HG03025 (cell line): ENCODE measurements around the gene ALDH1B1.

ENCODE experiments used
- ATAC-seq: cut with Tn5 transposase; IDR thresholded peaks from one replicate; pipeline ENCODE4 v1.9.1; 2021; ENCODE audit warnings: mild to moderate bottlenecking, moderate library complexity; ENCODE audit not compliant: unreplicated experiment, low FRiP score

ALDH1B1 gene

DNA sequence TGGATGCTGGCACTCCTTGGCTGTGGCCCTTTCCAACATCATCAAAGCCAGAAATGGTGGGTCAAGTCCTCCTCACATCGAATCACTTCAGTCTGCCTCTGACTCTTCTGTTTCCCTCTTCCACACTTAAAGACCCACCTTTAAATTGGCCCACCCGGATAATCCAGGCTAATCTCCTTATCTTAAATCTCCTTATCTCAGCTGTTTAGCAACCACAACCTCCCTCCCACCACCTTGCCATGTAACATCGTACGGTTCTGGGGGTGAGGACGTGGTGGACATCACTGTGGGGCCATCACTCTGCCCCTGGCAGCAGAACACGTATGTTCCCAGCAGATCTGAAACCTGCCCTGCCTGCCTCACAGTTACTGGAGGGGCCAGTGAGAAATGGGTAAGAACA lies 20.2 kb downstream of the ALDH1B1 start:
- no peak for ATAC-seq

DNA sequence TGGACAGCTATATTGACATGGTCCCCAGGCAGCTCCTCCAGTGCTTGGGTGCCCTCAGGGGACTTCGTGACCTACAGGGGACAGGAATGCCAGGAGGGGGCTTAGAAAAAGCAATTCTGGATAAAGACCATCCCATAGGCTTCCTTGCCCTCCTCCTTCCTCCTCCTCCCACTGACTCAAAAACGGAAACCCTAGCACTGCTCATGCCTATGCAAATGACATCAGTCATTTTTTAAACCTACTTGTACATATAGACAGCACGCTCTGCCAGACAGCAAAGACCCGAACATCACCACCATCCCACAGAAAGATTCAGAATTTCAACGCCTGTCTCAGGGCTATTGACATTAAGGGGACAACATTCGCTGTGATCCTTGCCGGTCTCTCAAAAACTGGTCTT lies 20.8 kb downstream of the ALDH1B1 start:
- no peak for ATAC-seq

DNA sequence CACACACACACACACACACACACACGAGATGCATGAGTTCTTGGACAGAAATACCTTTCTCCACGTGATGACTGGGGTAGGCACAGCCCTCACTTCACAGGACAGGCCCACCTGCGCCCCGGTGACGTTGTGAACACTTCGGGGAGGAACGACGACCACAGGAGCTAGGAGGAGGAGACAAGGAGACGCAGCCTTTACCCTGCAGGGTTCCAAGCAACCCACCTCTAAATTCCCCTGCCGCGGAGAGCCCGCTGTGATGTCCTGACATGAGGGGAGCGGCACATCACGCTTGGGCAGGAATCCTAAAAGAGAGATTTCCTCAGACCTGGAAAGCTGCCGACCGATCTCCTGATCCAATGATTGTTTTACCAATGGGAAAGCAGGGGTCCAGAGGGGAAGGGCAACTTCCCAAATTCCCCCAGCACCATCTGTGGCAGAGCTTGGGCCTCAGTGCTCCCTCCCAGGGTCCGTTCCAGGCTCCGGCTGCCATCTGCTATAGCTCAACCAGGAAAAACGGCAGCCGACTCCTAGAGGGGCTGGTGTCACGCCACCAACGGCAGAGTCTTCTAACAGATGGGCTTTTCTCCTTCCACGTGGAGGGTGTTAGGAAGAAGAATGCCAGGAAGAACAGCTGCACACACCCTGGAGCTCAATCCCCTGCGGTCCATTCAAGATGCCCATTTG lies 21.7 kb downstream of the ALDH1B1 start:
- ATAC-seq = no peak

DNA sequence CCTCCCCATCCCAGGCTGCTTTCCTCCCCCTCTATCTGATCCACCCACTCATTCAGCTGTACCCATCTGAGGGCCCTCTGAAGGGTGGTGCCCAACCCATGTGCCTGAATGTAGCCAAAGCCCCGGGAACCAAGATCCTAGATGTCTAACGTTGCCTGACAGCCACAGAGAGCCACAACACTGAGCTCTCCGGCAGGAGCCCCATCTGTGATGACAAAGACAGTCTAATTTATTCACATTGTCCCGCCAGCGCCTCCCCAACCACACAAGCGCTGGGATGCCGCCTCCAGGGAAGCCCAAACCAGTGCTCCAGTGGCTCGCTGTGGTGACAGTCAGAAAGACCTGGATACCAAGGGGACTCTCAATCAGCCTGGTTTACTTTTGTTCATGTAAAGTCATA lies 23.4 kb downstream of the ALDH1B1 start:
- ATAC-seq = no peak

DNA sequence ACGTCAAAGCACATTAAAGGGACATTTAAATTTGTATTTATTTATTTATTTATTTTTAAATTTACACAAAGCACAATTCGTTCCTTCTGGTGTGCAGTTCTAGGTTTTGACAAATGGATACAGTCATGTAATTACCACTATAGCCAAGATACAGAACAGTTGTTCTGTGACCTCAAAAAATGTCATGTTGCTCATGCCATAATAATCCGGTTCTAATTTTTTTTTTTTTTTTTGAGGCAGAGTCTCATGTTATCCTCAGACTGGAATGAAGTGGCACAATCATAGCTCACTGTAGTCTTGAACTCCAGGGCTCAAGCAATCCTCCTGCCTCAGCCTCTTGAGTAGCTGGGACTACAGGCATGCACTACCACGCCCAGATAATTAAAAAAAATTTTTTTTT lies 24.0 kb downstream of the ALDH1B1 start:
- ATAC-seq = no peak

DNA sequence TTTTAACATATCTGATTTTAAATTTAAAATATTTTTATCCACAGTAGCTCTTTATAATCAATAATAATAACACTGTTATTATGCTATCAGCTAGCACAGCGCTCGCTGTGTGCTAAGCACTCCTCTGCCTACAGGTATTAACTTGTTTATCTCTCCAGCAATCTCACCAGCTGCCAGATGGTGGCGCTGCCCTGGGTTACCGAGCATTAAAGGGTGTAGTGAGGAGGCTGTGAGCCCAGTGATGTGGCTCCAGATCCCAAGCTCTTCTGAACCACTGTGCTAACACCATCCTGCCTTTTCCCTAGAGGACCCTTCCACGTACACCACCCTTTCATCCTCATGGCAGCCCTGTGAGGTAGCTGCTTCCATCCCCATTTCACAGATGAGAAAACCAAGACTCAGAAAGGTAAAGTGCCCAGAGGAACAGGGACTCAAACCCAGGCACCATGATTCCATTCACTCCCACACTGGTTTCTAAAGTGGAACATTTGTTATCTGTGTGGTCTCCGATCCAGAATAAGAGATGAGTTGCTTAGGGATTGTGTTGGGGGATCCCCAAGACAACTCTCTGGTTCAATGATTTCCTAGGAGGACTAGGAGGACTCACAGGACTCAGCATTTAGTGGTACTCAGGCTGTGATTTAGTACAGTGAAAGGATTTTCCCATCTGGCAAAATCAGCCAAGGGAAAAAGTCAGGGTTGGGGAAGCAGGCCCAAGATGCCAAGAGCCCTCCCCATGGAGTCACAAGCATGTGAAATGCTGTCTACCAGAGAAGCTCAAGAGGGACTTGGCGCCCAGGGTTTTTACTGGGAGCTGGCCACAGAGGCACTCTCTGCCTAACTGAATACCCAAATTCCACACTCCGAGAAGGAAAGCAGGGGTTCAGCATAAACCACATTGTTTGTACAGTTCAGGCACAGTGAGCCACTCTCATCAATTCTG lies 24.8 kb downstream of the ALDH1B1 start:
- ATAC-seq = no peak

DNA sequence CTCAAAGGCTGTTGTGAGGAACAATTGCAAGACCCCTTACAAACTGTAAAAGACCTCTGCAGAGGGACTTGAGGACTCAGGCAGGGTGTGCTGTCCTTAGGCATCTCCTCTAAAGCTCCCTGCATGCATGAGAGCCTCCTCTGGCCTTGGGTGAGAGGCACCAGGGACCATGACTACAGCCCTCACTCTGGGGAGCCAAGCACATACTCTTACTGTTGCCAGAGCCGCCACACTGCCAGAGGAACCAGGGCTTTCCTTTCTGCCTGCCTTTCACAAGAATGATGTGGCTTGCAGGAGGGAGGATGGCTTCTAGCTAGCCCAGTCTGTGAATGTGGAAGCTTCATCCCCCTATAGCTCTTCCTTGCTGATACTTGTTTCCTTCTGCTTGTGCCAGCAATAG lies 25.9 kb downstream of the ALDH1B1 start:
- ATAC-seq = no peak

DNA sequence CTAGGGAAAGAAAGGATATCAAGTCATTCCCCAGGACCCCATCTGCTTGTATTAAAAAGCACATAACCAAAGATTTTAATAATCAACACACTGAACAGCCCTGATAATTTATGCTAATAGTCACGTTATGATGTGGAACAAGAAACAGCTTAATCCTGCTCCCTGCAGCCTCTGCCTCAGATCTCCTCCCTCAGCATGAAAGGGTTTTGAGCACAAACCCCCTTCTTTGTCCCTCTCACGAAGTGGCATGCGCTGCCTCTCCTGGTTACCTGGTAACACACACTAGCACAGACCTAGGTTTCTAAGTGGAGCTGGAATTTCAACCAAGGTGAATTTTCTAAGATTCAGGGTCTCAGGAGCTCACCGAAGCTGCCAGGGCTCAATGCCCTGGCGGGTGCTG lies 26.7 kb downstream of the ALDH1B1 start:
- ATAC-seq = no peak

DNA sequence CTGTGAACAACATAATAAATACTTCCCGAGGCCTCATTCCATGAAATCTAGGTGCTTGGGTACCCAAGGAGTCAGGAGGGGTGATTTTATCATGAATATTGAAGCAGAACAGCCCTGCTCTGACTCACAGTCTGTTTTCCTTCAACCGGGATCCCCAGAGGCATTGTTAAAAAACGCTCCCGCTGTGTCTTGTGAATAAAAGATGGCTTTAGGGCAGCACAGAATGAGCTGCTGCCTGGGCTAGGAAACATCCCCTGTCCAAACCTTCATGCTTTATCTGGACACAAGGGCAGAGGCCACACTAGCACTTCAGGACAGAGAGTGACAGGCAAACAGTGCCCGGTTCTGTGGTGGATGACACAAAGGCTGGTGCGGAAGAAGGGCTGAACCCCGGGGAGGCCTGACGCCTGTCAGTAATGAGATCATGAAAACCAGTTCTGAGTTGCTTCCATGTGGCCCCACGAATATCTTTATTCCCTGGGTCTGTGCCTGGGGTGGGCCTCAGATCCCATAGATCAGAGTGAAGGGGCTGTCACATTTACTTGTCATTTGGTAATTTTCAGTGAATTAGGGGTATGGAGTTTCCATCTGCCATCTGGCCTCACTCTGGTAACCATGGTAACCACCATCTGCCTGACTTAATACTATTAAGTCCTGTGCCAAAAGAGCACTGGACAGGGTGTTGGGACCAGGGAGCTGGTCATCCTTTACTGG lies 29.2 kb downstream of the ALDH1B1 start:
- ATAC-seq = no peak

DNA sequence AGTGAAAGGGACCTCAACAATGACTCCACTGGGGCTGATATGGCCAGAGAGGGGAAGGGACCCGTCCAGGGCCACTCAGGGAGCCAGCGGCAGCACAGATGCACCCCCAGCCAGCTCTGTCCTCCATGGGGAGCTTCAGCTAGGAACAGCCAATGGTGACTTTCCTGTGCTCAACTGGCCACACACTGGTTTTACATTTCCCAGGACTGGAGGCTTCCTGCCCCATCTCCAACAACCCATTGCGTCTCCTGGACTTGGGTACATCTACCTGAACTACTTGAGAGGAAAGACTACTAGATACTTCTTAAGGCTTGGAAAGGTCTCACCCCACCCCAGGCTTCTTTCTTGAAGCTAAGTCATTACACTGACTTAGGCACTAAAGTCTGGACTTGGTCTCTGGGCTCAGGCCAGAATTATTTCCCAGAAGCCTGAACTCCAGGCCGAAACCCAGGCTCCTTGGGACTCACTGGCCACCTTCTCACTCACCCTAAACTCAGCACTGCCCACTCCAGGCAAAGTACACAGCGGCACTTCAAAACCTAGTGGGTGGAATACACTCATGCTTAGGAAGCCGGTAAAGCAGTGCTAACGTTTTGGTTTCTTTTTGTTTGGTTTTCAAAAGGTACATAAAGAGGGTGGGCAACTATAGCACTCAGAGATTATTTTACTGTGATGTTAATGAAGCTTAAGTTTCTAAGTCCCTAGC lies 30.2 kb downstream of the ALDH1B1 start:
- no peak for ATAC-seq

DNA sequence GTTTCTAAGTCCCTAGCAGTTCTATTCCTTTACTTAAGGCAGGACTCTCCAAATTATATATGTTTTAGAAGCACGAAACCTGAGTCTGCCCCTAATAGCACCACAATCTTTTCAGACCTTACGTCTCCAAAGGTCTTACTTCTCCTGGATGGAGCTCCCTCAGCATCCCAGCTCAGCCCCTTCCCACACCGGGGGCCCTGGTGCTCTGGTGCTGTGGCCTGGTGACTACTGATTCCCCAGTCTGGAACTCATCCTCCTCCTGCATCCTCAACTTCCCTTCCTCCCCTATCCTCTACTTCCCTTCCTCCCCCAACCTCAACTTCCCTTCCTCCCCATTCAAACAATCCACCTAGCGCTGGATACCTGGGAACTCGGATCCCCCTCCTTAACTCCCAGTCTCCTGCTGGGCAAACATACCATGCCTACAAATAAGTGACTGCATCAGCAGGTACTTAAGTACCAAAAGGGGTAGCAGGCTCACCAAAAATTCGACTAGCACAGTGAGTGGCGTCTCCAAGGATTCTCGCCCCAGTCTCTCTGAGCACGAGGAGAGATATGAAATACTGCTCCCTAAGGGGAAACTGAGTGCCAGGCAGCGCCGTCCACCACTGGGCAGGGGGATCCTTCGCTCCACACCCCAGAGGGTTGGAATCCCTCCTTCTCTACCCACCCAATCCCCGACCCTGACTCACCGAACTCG lies 30.9 kb downstream of the ALDH1B1 start:
- no peak for ATAC-seq

DNA sequence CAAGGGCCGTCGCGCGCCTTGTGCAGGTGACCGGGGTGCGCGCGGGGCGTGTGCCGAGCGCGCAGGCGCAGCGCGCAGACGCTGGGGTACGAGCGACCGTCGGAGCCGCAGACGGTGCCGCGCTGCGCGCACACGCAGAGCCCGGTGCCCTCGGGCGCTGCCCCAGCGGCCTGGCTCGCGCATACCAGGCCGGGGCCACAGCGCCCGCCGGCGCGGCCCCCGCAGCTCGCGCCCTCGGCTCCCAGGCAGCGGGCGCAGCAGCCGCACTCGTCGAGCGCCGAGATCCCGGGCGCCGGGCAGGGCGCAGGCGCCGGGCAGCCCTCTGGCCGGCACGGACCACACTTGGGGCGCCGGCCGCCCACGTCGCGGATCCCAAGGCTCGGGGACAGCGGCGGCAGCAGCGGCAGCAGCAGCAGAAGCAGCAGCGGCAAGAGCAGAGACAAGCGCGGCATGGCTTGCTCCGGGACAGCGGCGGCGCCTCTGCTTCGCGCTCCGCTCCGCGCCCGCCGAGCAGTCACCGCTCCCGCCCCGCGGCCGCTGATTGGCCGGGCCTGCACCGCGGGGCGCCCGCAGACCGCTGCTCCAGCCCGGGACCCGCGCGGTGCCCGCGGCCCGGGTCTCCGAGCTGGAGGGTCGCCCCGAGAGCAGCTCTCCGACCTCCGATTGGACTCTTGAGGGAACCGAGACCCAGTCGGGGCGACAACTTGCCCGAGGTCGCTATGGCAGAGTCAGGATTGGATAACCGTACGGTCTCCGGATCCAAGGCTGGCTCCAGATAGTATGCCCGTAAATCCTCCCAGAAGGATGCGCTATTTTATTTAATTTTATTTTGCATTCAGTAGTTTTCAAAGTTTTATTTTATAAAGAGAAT lies 31.7 kb downstream of the ALDH1B1 start, which contains the start of gene IGFBPL1:
TSS of gene IGFBPL1 (minus strand) at position 482 of the 871 bp plus-strand sequence. CDS start at position 452, 30 bp downstream.
- no peak for ATAC-seq

DNA sequence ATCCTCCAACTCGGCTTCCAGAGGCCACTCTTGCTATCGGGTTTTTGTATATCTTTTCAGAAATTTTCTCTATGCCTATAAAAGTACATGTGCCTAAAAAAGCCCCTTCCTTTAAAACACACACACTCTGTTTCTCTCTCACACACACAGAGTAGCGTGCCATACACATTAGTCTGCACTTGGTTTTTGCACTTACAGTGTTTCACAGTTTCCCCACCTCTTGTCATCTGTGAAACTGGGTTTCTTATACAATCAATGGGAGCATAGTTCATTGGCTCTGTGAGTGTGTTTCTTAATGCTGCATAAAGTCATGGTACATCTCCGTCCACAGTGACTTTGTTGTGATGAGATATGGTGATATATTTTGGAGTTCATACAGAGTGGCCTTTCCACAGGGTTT lies 32.4 kb downstream of the ALDH1B1 start:
- no peak for ATAC-seq

DNA sequence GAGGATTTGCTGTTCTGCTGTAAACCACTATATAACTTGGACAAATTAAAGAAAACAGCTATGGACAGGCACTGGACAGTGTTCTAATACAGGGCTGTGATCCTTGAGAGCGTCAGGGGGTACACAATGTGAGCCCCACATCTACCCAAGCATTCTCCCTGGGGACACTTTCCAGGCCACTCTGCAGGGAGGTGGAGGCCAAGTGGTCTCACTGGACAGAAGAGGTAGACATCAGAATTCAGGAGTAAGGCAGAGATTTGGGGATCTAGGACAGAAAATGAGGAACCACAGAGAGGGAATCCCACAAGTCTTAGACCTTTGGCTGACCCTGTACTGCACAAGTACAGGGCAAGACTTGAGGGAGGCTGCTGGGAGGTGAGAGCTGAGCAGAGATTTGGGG lies 35.6 kb downstream of the ALDH1B1 start:
- ATAC-seq = no peak

DNA sequence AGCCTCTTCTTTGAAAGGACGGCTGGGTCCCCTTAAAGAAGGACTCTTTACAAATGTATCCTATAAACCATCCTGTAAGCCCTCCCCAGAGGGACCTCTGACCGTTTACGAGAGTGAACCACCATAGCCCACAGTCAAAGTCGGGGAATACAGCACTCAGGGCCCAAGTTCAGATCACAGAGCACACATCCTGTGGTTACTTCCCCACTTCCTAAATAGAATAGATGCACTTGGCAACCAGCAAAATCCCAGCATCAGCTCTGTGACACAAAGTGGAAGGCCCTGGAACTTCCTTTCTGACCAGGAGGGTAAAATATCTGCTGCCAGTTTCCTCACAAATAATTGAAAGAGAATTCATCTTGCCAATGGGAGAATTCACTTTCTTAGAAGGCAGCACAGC lies 38.6 kb downstream of the ALDH1B1 start:
- ATAC-seq = no peak

DNA sequence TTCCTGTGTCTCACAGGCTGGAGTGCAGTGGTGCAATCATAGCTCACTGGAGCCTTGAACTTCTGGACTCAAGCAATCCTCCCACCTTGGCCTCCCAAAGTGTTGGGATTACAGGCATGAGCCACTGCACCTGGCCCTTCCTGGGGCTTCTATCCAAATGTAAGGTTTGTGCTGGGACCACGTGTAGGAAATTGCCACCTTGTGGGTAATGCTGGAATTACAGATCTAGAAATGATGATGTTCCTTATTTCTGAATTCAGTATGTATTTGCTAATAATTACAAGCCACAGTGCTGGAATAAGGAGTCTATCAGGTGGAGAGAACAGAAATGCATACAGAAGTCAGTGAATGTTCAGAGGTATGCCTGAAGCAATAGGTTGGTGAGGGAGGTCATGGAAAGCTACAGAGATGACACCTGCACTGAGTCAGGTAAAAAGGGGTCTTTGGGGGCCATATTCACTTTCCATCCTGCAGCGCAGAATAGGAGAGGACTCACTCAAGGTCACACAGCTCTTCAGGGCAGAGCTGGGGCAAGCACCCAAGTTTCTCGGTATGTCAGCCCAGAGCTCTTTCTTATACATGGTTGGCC lies 40.5 kb downstream of the ALDH1B1 start:
- ATAC-seq = no peak

DNA sequence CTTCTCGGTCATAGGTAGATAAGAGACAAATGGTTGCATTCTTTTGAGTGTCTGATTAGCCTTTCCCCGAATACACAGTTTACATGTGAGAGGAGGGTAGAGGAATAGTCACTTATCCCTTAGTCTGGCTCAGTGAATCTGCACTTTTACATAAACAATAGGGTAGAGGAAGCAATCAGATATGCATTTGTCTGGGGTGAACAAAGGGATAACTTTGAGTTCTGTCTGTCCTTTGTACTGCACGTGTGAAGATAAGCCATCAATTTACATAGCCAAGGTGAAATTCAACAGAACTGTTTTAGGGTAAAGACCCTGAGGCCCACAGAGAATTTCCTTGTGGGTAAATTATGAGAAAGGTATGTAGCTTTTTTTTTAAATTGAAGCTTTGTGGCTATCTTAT lies 41.9 kb downstream of the ALDH1B1 start:
- ATAC-seq = no peak

DNA sequence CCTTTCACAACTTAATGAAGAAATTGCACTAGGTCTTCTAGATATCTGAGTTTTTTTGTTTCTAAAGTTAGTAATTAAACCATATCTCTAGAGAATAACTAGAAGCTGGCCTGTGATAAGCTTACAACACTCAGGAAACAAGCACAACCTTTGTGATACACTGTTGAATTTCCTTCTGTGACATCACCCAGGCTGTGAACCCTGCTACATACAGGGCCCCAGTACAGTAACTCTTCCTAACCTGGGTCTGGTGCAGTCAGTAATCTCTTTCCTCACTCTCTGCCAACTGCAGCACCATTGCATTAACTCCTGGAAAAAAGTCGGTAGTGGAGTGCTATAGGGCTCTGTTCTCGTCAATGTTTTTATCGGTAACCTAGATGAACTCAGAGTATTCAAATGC lies 42.4 kb downstream of the ALDH1B1 start:
- no peak for ATAC-seq

DNA sequence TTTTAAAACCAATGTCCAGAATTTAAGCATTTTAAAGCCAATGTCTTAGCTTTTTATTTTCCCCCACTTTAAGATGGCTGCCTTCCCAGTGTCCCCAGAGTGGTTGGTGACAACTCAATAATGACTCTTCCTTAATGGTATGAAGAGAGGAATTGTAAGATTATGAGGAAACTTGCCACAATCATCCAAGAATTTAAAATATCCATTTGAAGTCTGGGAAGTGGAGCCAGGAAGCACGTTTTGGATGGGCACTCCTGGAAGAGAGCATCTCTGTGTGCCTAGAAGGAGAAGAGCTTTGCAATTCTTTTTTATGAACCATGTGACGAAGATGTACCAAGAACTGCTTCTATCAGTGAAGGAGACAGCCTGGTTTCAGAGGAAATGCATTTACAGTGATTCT lies 43.0 kb downstream of the ALDH1B1 start:
- no peak for ATAC-seq
